ENCODE measurements around the gene RPL14. TPM values are rescaled to one million over a fixed set of nuclear protein-coding genes. Genes with fewer than 3 reads are reported as not detected.

Gene RPL14
- polyA plus RNA-seq, 2 of the 4 experiments (the other 2 are of a cell fraction), result 488 to 682 TPM

GRCh38 chr3:40463579-40463978 lies 6.4 kb downstream of the RPL14 start (continued):
- TF ChIP-seq TP53 (CRISPR knock-in tag; IDR thresholded peaks at IDR 0.05) (no peak), CHD4 (IDR thresholded peaks at IDR 0.05; ENCODE audit: borderline replicate concordance) (no peak), HDAC2 (IDR thresholded peaks at IDR 0.05) (no peak), RCOR1 (IDR thresholded peaks at IDR 0.05; ENCODE audit: low read depth, low read length) (no peak)

GRCh38 chr3:40464339-40465110 lies 7.4 kb downstream of the RPL14 start:
- ChIA-PET CTCF (interaction anchor here (0.6 to 1.4 kb wide), 3 partner anchors 10 to 525 kb away, joined by 3 to 5 read pairs (median 3); partner anchors contain the start of gene ZNF619), POLR2A (no interaction called here)
- Histone ChIP-seq H3K4me2 (no peak overlapping the region), H3K27ac (no peak overlapping the region), H3K4me3 (no peak overlapping the region), H3K4me1 (peaks cover 11% of the 10 kb centered on the region; the same call in 1 of the 3 replicates), H3K9me3 (no peaks in the 10 kb centered on the region)
- DNase-seq (ENCODE audit: low read depth in 1 of 2, low spot score in 1 of 2) (no peak), FAIRE-seq (no peak), ATAC-seq (peak in 1 of 2 experiments; percentile 14; a peak in 2 of 6 replicates)
- 94% methylated on average over 8 of the region's 9 CpGs for WGBS (ENCODE audit: missing lambda C conversion rate)
- no peak for TF ChIP-seq CHD4 (IDR thresholded peaks at IDR 0.05; ENCODE audit: borderline replicate concordance)
- TF ChIP-seq BHLHE40 (IDR thresholded peaks at IDR 0.05; ENCODE audit: low read depth, low read length), result no peak
- no peak for TF ChIP-seq EP300 (IDR thresholded peaks at IDR 0.05)
- 0 out of 2 replicates have a peak, but pooled peaks have one; percentile 22 for TF ChIP-seq HOXA7 (CRISPR knock-in tag; IDR thresholded peaks at IDR 0.05)
- TF ChIP-seq CTCF (IDR thresholded peaks at IDR 0.05), result no peak
- 0 out of 2 replicates have a peak, but pooled peaks have one; percentile 50 for TF ChIP-seq POLR2AphosphoS2 (conservative IDR thresholded peaks at IDR 0.05; ENCODE audit: low read length)
- no peak for TF ChIP-seq RARB (CRISPR knock-in tag; IDR thresholded peaks at IDR 0.05)

- POLR2A ChIA-PET, result no interaction called here
- H3K4me2 ChIP-seq, result no peak overlapping the region
- DNase-seq (ENCODE audit: low read depth in 1 of 2, low spot score in 1 of 2) (no peak), FAIRE-seq (no peak), ATAC-seq (peak in 1 of 2 experiments; percentile 19; a peak in 1 of 6 replicates)
- no peaks in the 10 kb centered on the region for H3K9me3 ChIP-seq
- TF ChIP-seq CEBPB (IDR thresholded peaks at IDR 0.05) (no peak), MAX (IDR thresholded peaks at IDR 0.05) (no peak), FOSL2 (IDR thresholded peaks at IDR 0.05) (no peak), FOSL2 (CRISPR knock-in tag; IDR thresholded peaks at IDR 0.05) (no peak)
- peaks cover 5% of the 10 kb centered on the region; the same call in 1 of the 3 replicates for H3K4me1 ChIP-seq
- no peak overlapping the region for H3K4me3 ChIP-seq
- H3K27ac ChIP-seq, result no peak overlapping the region
- CTCF ChIA-PET, result interaction anchor here (1.4 kb wide), 1 partner anchor 10 kb away, joined by 5 read pairs; no protein-coding TSS in a partner anchor
- WGBS (ENCODE audit: missing lambda C conversion rate), result 83% methylated on average over 4 of the region's 4 CpGs
Measured at GRCh38 chr3:40465111-40465407, 7.9 kb downstream of the RPL14 start.

- Histone ChIP-seq H3K4me2 (no peak overlapping the region), H3K27ac (no peak overlapping the region), H3K4me1 (peaks cover 1% of the 10 kb centered on the region; the same call in 1 of the 3 replicates), H3K9me3 (no peaks in the 10 kb centered on the region), H3K4me3 (no peak overlapping the region)
- ChIA-PET CTCF (interaction anchor here (1.4 kb wide), 1 partner anchor 11 kb away, joined by 5 read pairs; no protein-coding TSS in a partner anchor), POLR2A (no interaction called here)
- ATAC-seq (peak; percentile 28 to 53; a peak in 5 of 6 replicates), FAIRE-seq (no peak), DNase-seq (ENCODE audit: low read depth in 1 of 2, low spot score in 1 of 2) (no peak)
- 91% methylated on average over 2 of the region's 2 CpGs for WGBS (ENCODE audit: missing lambda C conversion rate)
- TF ChIP-seq MAZ (IDR thresholded peaks at IDR 0.05; ENCODE audit: borderline replicate concordance, low read depth, low read length) (no peak), RARB (CRISPR knock-in tag; IDR thresholded peaks at IDR 0.05) (no peak), CHD2 (IDR thresholded peaks at IDR 0.05; ENCODE audit: low read length, partially characterized antibody) (no peak), HOXB5 (CRISPR knock-in tag; IDR thresholded peaks at IDR 0.05) (no peak)
Measured at GRCh38 chr3:40465456-40465855, 8.3 kb downstream of the RPL14 start.
